D341Med (cell line): Measurements from ENCODE around the gene RSKR.
A peak's percentile ranks its signal among the peaks of the same experiment; 100 is the strongest.
"Not testable (repeated sequence)": the region's sequence is repeated elsewhere in the genome, so short reads cannot be mapped to it uniquely, and the experiment has no call there.

Source experiments
- DNase-seq: peaks from one replicate; pipeline ENCODE4 v3.0.0; 2012; ENCODE audit warnings: low spot score

Gene RSKR

GRCh38 chr17:28577466-28577824, 36.5 kb downstream of the RSKR start:
- no peak for DNase-seq

- DNase-seq, result peak; percentile 87
These were observed 37.1 kb downstream of the RSKR start, which contains the start of gene ALDOC for GRCh38 chr17:28576758-28577465. Gene ALDOC (minus strand): TSS chr17:28576895. CDS start chr17:28575532, 1,363 bp downstream.

DNA sequence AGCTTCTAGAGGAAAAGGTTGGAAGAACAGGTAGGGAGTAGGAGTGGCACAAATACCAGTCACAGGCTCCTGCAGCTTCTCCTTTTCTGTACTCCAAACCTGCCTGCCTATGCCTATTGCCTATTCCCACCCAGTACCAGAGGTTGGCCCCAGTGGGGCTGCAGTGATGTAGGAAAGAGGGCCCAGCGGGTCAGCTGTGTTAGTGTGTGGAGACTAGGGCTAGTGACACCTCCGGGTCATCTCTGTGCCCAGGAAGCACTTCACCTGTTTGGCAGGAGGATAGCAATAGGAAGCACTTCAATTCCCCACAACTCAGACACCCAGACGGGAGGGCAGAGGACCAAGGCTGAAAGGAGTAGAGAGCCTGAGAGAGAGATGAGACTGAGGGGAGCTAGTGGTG, 38.0 kb downstream of the RSKR start:
- not testable (repeated sequence) for DNase-seq

- DNase-seq, result no peak
These were observed 38.7 kb downstream of the RSKR start for GRCh38 chr17:28575126-28575795.

GRCh38 chr17:28574526-28574925, 39.5 kb downstream of the RSKR start:
- DNase-seq, result no peak

DNA sequence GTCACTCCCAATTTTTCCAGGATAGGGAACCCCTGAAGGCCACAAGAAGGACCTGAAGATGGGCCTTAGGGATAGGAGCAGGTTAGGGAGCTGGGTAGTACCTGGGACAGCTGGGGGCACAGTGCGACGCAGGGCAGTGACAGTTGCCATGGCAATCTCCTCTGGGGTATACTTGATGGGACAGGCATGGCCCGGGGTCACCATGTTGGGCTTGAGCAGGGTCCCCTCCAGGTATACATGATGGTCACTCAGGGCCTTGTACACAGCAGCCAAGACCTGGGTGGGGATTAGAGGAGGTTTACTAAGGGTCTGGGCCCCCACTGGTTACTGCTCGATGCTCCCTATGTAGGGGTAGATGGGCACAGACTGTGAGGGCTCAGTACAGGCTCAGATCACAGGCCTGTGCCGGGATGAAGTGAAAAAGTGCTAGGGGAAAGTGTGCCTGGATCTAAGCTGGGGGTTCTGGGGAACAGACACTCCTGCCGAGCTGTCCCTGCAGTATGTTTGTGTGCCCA, 40.0 kb downstream of the RSKR start:
- DNase-seq, result no peak

- DNase-seq, result no peak
These were observed 40.5 kb downstream of the RSKR start for GRCh38 chr17:28573521-28573920.

GRCh38 chr17:28573040-28573380, 41.0 kb downstream of the RSKR start:
- no peak for DNase-seq

DNA sequence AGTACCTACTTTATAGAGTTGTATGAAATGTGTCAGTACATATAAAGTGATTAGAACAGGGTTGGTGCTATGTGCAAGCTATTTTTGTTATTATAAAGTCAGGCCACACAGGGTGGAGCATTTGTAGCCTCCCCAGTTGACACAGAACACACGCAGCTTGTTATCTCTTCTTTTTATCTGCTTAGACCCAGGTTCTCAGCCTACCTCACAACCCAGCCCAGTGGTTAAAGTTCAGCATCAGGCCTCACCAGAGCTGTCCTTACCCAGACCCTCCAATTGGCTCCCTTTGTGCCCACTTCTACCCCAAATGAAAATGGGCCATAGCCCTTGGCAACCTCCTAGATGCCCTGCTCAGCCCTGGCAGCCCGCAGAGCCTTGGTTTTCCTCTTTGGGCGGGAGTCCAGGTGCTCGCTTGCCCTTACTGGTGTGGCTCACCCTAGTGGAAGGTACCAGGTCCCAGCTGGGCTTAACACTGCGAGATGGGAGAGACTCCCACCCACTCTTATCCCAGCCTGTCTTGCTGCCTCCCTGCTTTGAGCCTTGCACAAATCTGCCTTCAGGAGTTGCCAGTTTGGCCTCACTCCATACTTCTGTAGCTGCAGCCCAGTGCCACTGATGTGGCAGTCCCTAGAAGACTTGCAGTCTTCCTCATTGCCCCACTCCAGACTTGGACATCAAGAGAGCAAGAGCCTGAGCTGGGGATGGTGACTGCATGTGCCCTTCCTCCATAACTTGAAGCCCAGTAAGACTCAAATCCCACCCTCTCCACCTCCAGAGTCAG, 41.5 kb downstream of the RSKR start:
- no peak for DNase-seq

DNA sequence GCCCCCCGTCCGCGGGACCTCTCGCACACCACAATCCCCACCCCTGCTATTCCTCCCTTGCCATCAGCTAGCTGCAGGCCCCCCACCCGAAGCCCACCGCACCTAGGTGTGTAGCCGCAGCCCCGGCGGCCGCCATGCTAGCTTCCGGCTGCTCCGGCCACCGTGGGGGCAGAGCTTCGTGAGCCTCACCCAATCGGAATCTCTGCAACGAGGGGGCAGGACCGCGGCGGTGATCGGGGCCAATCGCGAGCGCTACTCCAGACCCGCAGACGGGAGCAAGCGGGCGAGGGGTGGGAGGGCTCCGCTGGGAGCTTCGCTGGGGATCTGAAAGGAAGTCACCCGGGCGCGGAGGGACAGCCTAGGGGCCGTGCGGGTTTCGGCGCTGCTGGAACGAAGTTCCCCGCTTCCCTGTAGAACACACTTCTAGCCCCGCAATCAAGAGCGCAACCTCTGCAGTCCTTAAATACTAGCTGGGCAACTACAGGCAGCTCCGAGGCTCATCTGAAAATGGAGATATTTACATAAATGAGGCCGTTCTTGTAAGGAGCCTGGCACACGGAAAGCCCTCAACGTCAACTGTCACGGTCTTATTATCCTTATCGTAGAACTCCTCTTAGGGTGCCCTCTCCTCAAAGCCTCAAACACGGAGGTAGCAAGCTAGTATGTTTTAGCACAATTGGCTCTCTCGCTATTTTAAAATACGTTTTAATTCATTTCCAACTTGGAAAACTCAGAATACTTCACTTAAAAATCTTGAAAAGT, 42.4 kb downstream of the RSKR start, which contains the start of gene PIGS:
PIGS (minus strand) TSS at position 164 of the 762 bp plus-strand sequence; CDS start at position 136, 28 bp downstream.
- DNase-seq, result peak; percentile 100

GRCh38 chr17:28570716-28571360, 43.1 kb downstream of the RSKR start:
- peak; percentile 78 for DNase-seq

DNA sequence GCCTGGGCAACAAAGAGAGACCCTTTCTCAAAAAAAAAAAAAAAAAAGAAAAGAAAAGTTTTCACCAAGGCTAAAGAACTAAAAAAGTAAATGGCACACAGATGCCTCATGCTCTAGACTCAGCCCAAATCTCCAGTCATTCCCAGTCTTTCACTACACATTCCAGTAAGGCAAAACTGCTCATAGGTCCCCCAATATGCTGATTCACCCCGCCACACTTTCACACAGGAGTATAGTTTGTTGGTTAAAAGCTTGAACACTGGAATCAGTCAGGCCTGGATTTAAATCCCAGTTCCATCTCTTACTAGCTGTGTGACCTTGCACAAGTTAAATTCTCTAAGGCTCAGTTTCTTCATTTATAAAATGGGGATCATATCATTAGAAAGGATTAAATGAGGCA, 44.5 kb downstream of the RSKR start:
- DNase-seq, result no peak

DNA sequence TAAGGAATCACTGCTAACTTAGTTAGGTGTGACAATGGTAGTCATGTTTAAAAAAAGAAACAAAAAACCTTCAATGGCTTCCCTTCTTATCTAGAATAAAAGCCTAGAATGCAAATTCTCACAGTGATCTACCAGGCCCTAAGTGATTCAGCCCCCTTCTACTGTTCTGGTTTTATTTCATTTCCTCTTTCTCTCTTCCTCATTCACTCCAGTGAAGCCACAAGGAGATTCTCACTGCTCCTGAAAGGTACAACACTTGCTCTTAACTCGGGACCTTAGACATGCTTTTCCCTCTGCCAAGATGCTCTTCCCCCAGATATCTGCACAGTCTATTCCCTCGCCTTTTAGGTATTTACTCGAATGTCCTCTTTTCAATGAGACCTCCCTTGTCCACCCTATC, 46.4 kb downstream of the RSKR start:
- no peak for DNase-seq

DNA sequence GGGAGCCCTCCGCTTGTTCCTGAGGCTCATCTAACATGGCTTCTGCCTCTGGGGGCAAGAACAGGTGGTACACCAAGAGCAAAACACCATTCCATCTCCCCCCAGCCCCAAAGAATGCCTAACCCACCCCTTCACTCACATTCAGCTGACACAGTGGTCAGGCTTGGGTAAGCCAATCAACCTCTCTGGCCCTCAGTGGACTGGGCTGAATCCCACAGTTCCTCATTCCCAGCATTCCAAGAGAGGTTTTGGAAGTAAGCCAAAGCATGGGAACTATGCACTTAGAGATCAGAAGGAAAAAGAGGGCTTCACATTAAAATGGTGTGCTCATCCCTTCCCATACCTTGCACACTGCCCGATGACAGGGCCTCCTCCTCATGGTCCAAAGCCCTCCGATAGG, 50.5 kb downstream of the RSKR start:
- no peak for DNase-seq
